Endothelial cell of umbilical vein (primary cell): ENCODE measurements around the gene FOLR2. TPM values are rescaled to one million over a fixed set of nuclear protein-coding genes. Genes with fewer than 3 reads are reported as not detected.

Experiments used
- BruUV-seq: library from RNA; stranded (reverse); fragments of 400-500 nt; replicated peaks from 2 replicates; lab custom pipeline; 2021; lab: Mats Ljungman, UMichigan
- CTCF ChIA-PET: fragments of 300-600, 350-600 bp; sonication (Branson Sonifier 250); formaldehyde crosslinking; loops from one replicate; lab custom pipeline; 2021; ENCODE audit warnings: antibody characterized with exemption, inconsistent platforms; lab: Charles Lee
- POLR2A ChIA-PET: fragments of 300-600, 350-600 bp; sonication (Branson Sonifier 250); formaldehyde crosslinking; loops from one replicate; lab custom pipeline; 2021; ENCODE audit warnings: antibody characterized with exemption, inconsistent platforms; lab: Charles Lee
- DNase-seq: peaks from one replicate; pipeline ENCODE4 v3.0.0-alpha.2; 2011; ENCODE audit warnings: low read depth, low spot score
- FAIRE-seq: peaks from 2 replicates; lab custom pipeline; 2011; peaks lifted over from hg19 to GRCh38; lab: Jason Lieb, UNC
- H2AFZ ChIP-seq: 2 replicates; pipeline ENCODE4 v1.6.0; 2012; ENCODE audit warnings: low read depth, low read length, control low read depth, inconsistent platforms
- H3K27ac ChIP-seq: 2 replicates; pipeline ENCODE4 v1.5.1; 2011; ENCODE audit warnings: low read depth, mild to moderate bottlenecking, control low read depth, low read length, moderate library complexity; ENCODE audit not compliant: insufficient read depth
- H3K27me3 ChIP-seq, 2 experiments: 2 replicates each; pipeline versions ENCODE4 v1.6.0 to v1.6.1; 2011; ENCODE audit warnings: low read length in 2 of 2, mixed read lengths in 1 of 2; ENCODE audit not compliant: control insufficient read depth in 2 of 2, insufficient read depth in 2 of 2
- H3K36me3 ChIP-seq, 2 experiments: 2 replicates in 1 of 2; 3 replicates in 1 of 2; pipeline ENCODE4 v1.5.1; 2011; ENCODE audit warnings: low read length in 2 of 2, mild to moderate bottlenecking in 1 of 2, moderate library complexity in 1 of 2; ENCODE audit not compliant: control insufficient read depth in 2 of 2, insufficient read depth in 2 of 2; ENCODE audit errors: extremely low read depth in 1 of 2
- H3K4me1 ChIP-seq: 3 replicates; pipeline ENCODE4 v1.5.1; 2011; ENCODE audit warnings: mild to moderate bottlenecking, low read length; ENCODE audit not compliant: control insufficient read depth, insufficient read depth; ENCODE audit errors: extremely low read depth
- H3K4me2 ChIP-seq: 2 replicates; pipeline ENCODE4 v1.6.1; 2011; ENCODE audit warnings: low read length, control low read depth, mixed read lengths; ENCODE audit not compliant: insufficient read depth
- H3K4me3 ChIP-seq, 3 experiments: fragments of 200-600 bp in 1 of 3; sonication (generic), shearing (Covaris generic) in 1 of 3; replicated peaks in 1 of 3; 2 replicates each; pipeline ENCODE4 v1.5.1; 2011 to 2016; ENCODE audit warnings: control low read depth in 3 of 3, low read length in 3 of 3, mild to moderate bottlenecking in 2 of 3, inconsistent platforms in 1 of 3, low read depth in 1 of 3, moderate library complexity in 1 of 3; ENCODE audit not compliant: insufficient read depth in 1 of 3
- H3K79me2 ChIP-seq: 2 replicates; pipeline ENCODE4 v1.6.0; 2012; ENCODE audit warnings: low read length, inconsistent platforms; ENCODE audit not compliant: control insufficient read depth, insufficient read depth
- H3K9ac ChIP-seq: replicated peaks from 2 replicates; pipeline ENCODE3; 2011; ENCODE audit warnings: low read length, control low read depth; ENCODE audit not compliant: insufficient read depth; ENCODE audit errors: extremely low read depth
- H3K9me1 ChIP-seq: replicated peaks from 3 replicates; pipeline ENCODE4 v1.6.0; 2011; ENCODE audit warnings: mild to moderate bottlenecking, low read length; ENCODE audit not compliant: control insufficient read depth, insufficient read depth; ENCODE audit errors: extremely low read depth
- H3K9me3 ChIP-seq: replicated peaks from 2 replicates; pipeline ENCODE4 v1.5.1; 2012; ENCODE audit warnings: low read length, inconsistent platforms; ENCODE audit not compliant: control insufficient read depth, insufficient read depth
- H4K20me1 ChIP-seq: replicated peaks from 2 replicates; pipeline ENCODE3; 2011; ENCODE audit warnings: mild to moderate bottlenecking, low read length; ENCODE audit not compliant: control insufficient read depth, insufficient read depth; ENCODE audit errors: extremely low read depth
- EZH2 ChIP-seq: IDR thresholded peaks from 2 replicates; pipeline ENCODE4 v1.6.1; 2012; ENCODE audit warnings: borderline replicate concordance, low read depth, mild to moderate bottlenecking, moderate library complexity, low read length, inconsistent platforms; ENCODE audit not compliant: severe bottlenecking
- FOS ChIP-seq: IDR thresholded peaks from 2 replicates; pipeline ENCODE4 v1.6.1; 2011; ENCODE audit warnings: mild to moderate bottlenecking, low read length, moderate library complexity, borderline replicate concordance; ENCODE audit not compliant: insufficient read depth
- GATA2 ChIP-seq: IDR thresholded peaks from 2 replicates; pipeline ENCODE4 v1.7.0; 2011; ENCODE audit warnings: low read depth, mild to moderate bottlenecking, moderate library complexity, mixed read lengths, low read length; ENCODE audit not compliant: insufficient read length, insufficient read depth
- JUN ChIP-seq: IDR thresholded peaks from 2 replicates; pipeline ENCODE4 v1.6.1; 2011; ENCODE audit warnings: borderline replicate concordance, low read depth; ENCODE audit not compliant: insufficient read length, insufficient read depth
- MYC ChIP-seq: IDR thresholded peaks from one replicate; pipeline ENCODE4 v1.6.1; 2011; ENCODE audit warnings: mild to moderate bottlenecking, low read depth, low read length
- POLR2A ChIP-seq: IDR thresholded peaks from 2 replicates; pipeline ENCODE4 v1.6.1; 2012; ENCODE audit warnings: low read depth, mild to moderate bottlenecking, control low read depth, low read length
- POLR2AphosphoS5 ChIP-seq: IDR thresholded peaks from 2 replicates; pipeline ENCODE4 v1.6.1; 2012; ENCODE audit warnings: low read depth, mild to moderate bottlenecking, control low read depth, low read length, moderate library complexity; ENCODE audit not compliant: insufficient read depth
- dilution Hi-C: fragments of 300-500 bp; cut with MboI; formaldehyde crosslinking; loops from one replicate; pipeline ENCODE4 v1.15.0; 2019; ENCODE audit warnings: low sequenced_read_pairs; ENCODE audit not compliant: extremely low pct_ligation_motif_present
- intact Hi-C: fragments of 100-400 bp; cut with micrococcal nuclease; formaldehyde crosslinking; loops from one replicate; pipeline ENCODE4 v1.10.0; 2022
- polyA plus RNA-seq, 4 experiments: library from polyadenylated mRNA; depleted of rRNA in 3 of 4; stranded (reverse) in 3 of 4; unstranded in 1 of 4; fragments of >200 nt; gene quantifications; 2 replicates each; pipeline versions ENCODE4 v1.2.1 to v1.2.3, GENCODE V29; 2011 to 2012; ENCODE audit warnings: missing spikeins in 1 of 4
- total RNA-seq: library from RNA; stranded (reverse); gene quantifications from 2 replicates; pipeline ENCODE4 v1.2.3, GENCODE V29; 2021
- TF ChIP-seq, protein P1 (sequence below), 2 donors: IDR thresholded peaks; 1 replicate in 1 of 2; 2 replicates in 1 of 2; pipeline ENCODE4 v1.5.1; 2011; ENCODE audit warnings: low read length in 2 of 2, mild to moderate bottlenecking in 2 of 2, moderate library complexity in 2 of 2, control low read depth in 1 of 2, inconsistent platforms in 1 of 2, low read depth in 1 of 2; ENCODE audit not compliant: insufficient read depth in 1 of 2; ENCODE audit errors: extremely low read depth in 1 of 2
- TF ChIP-seq, protein P2 (sequence below): IDR thresholded peaks from 2 replicates; pipeline ENCODE4 v1.6.1; 2011; ENCODE audit not compliant: insufficient read depth, insufficient read length

FOLR2 gene
- total and polyA plus RNA-seq, 2 donors (not counting 3 experiments of a cell fraction or from before 2014, with no cell fraction given) = not detected

DNA sequence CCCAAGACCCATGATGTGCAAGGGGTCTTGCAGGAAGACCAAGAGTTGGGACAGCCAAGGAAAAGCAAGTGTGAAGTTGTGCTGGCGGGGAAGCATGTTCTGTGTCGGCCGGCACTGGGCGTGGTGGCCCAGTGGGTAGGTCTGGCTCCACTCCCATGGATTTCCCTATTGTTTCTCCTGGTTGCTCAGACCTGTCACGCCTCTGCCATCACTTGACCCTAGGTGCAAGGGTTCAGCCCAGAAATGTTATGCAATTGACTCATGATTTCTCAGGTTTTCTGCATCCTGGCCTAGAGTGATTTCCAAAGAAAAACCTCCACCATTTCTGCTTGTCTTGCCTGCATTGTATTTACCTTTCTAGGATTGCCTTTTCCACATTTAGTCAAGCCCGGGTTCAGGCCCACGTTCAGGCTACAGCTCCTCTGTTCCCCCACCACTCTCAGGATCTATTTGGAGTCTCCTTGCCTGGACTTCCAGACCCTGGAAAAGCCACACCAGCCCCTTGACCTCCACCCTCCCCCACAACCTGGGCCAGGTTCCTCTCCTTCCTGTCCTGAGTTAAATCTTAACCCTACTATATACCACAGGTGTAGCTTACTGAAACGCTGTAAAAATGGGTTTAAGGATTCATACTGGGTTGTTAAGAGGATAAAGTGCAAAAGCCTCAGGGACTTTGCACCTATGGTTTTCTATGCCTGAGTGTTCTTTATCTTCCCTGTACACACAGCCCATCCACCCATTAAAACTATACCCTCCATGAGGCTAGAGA lies 42.1 kb upstream of the FOLR2 start:
- POLR2A ChIA-PET = interaction anchor here (0.7 kb wide), 1 partner anchor 255 kb away, joined by 3 read pairs; no protein-coding TSS in a partner anchor

DNA sequence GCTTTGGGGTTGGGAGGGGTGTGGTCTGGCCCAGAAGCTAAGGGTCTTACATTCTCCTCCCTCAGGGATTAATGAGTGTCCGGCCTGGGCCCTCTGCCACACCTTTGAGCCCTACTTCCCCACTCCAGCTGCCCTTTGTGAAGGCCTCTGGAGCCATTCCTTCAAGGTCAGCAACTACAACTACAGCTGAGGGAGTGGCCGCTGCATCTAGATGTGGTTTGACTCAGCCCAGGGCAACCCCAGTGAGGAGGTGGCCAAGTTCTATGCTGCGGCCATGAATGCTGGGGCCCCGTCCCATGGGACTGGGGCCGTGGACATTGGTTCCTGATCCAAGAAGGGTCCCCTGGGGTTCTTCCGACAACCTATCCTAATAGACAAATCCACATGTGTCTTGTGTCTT lies 38.9 kb upstream of the FOLR2 start:
- H3K4me2 ChIP-seq = no peak overlapping the region
- ChIA-PET POLR2A (no interaction called here), CTCF (interaction anchor here (1.2 kb wide), 1 partner anchor 152 kb away, joined by 3 read pairs; no protein-coding TSS in a partner anchor)
- H3K9me3 ChIP-seq = no peaks in the 10 kb centered on the region
- H2AFZ ChIP-seq = no peak overlapping the region
- no peak overlapping the region for H3K9ac ChIP-seq
- no peak for TF ChIP-seq FOS
- no peak for TF ChIP-seq GATA2
- TF ChIP-seq POLR2AphosphoS5 = no peak
- no peak for TF ChIP-seq MYC
- TF ChIP-seq, protein P1, sequence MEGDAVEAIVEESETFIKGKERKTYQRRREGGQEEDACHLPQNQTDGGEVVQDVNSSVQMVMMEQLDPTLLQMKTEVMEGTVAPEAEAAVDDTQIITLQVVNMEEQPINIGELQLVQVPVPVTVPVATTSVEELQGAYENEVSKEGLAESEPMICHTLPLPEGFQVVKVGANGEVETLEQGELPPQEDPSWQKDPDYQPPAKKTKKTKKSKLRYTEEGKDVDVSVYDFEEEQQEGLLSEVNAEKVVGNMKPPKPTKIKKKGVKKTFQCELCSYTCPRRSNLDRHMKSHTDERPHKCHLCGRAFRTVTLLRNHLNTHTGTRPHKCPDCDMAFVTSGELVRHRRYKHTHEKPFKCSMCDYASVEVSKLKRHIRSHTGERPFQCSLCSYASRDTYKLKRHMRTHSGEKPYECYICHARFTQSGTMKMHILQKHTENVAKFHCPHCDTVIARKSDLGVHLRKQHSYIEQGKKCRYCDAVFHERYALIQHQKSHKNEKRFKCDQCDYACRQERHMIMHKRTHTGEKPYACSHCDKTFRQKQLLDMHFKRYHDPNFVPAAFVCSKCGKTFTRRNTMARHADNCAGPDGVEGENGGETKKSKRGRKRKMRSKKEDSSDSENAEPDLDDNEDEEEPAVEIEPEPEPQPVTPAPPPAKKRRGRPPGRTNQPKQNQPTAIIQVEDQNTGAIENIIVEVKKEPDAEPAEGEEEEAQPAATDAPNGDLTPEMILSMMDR (IDR thresholded peaks at IDR 0.05; ENCODE audit: extremely low read depth in 1 of 2, insufficient read depth in 1 of 2, low read depth in 1 of 2, low read length in 2 of 2) = no peak
- TF ChIP-seq, protein P2, sequence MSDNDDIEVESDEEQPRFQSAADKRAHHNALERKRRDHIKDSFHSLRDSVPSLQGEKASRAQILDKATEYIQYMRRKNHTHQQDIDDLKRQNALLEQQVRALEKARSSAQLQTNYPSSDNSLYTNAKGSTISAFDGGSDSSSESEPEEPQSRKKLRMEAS = no peak
- TF ChIP-seq EZH2 = no peak
- TF ChIP-seq JUN = no peak
- TF ChIP-seq POLR2A = no peak
- H4K20me1 ChIP-seq = no peaks in the 10 kb centered on the region
- FAIRE-seq (no peak), DNase-seq (no peak)
- no peak overlapping the region for H3K27ac ChIP-seq
- H3K9me1 ChIP-seq = no peaks in the 10 kb centered on the region
- H3K27me3 ChIP-seq = peaks cover 11% of the 10 kb centered on the region in 2 experiments
- no peak overlapping the region for H3K4me3 ChIP-seq
- intact Hi-C loops (no loop called here), dilution Hi-C loops (no loop called here)
- no TSS peak for BruUV-seq
- H3K79me2 ChIP-seq = no peaks in the 10 kb centered on the region
- H3K36me3 ChIP-seq = no peaks in the 10 kb centered on the region
- no peaks in the 10 kb centered on the region for H3K4me1 ChIP-seq

More for the DNA sequence above, 42.1 kb upstream of the FOLR2 start:
- Histone ChIP-seq H3K9me3 (no peaks in the 10 kb centered on the region), H3K4me3 (no peak overlapping the region), H3K36me3 (no peaks in the 10 kb centered on the region), H2AFZ (no peak overlapping the region), H3K9ac (no peak overlapping the region), H4K20me1 (no peaks in the 10 kb centered on the region), H3K9me1 (no peaks in the 10 kb centered on the region), H3K79me2 (no peaks in the 10 kb centered on the region), H3K27me3 (peaks cover 0 to 3% of the 10 kb centered on the region in 2 experiments), H3K4me1 (no peaks in the 10 kb centered on the region), H3K27ac (no peak overlapping the region), H3K4me2 (no peak overlapping the region)
- CTCF ChIA-PET = interaction anchor here (1.1 kb wide), 1 partner anchor 256 kb away, joined by 3 read pairs; no protein-coding TSS in a partner anchor
- FAIRE-seq (no peak), DNase-seq (no peak)
- intact Hi-C loops = no loop called here
- dilution Hi-C loops = no loop called here
- TF ChIP-seq, protein P2 = no peak
- no TSS peak for BruUV-seq
